DOHH2 (cell line): ENCODE results near the gene LRRC63.

ENCODE experiments used
- H3F3A ChIP-seq: fragments of 200-600 bp; sonication (generic), shearing (Covaris generic); 2 replicates; pipeline ENCODE4 v1.6.0; 2016; ENCODE audit warnings: antibody characterized with exemption, mild to moderate bottlenecking; ENCODE audit not compliant: control insufficient read depth, insufficient read depth
- H3K27ac ChIP-seq: fragments of 200-600 bp; sonication (generic); 2 replicates; pipeline ENCODE4 v1.5.1; 2014; ENCODE audit warnings: low read depth, mild to moderate bottlenecking, low read length, moderate library complexity
- H3K27me3 ChIP-seq: fragments of 200-600 bp; sonication (generic); 2 replicates; pipeline ENCODE4 v1.6.1; 2014; ENCODE audit warnings: mild to moderate bottlenecking, low read length, mixed read lengths; ENCODE audit not compliant: control insufficient read depth
- H3K36me3 ChIP-seq: fragments of 200-600 bp; sonication (generic); 2 replicates; pipeline ENCODE4 v1.6.1; 2014; ENCODE audit warnings: mild to moderate bottlenecking, low read length, moderate library complexity, mixed read lengths; ENCODE audit not compliant: control insufficient read depth
- H3K4me1 ChIP-seq: fragments of 200-600 bp; sonication (generic); 2 replicates; pipeline ENCODE4 v1.6.1; 2014; ENCODE audit warnings: mild to moderate bottlenecking, low read length, mixed read lengths; ENCODE audit not compliant: control insufficient read depth
- H3K4me2 ChIP-seq: fragments of 200-600 bp; sonication (generic); 2 replicates; pipeline ENCODE4 v1.6.0; 2014; ENCODE audit warnings: mild to moderate bottlenecking, low read length, moderate library complexity
- H3K4me3 ChIP-seq: fragments of 200-600 bp; sonication (generic); 2 replicates; pipeline ENCODE4 v1.5.1; 2014; ENCODE audit warnings: mild to moderate bottlenecking, low read length, mixed read lengths
- H3K79me2 ChIP-seq: fragments of 200-600 bp; sonication (generic); 2 replicates; pipeline ENCODE4 v1.6.1; 2014; ENCODE audit warnings: mild to moderate bottlenecking, low read length, mixed read lengths; ENCODE audit not compliant: control insufficient read depth
- H3K9me2 ChIP-seq: fragments of 200-600 bp; sonication (generic); replicated peaks from 2 replicates; pipeline ENCODE4 v1.6.1; 2014; ENCODE audit warnings: mild to moderate bottlenecking, low read length, mixed read lengths; ENCODE audit not compliant: control insufficient read depth
- H3K9me3 ChIP-seq: fragments of 200-600 bp; sonication (generic); 2 replicates; pipeline ENCODE4 v1.6.1; 2014; ENCODE audit warnings: antibody characterized with exemption, low read length, mixed read lengths; ENCODE audit not compliant: control insufficient read depth, insufficient read depth
- H4K20me1 ChIP-seq: fragments of 200-600 bp; sonication (generic); 2 replicates; pipeline ENCODE4 v1.6.0; 2014; ENCODE audit warnings: low read depth, mild to moderate bottlenecking, antibody characterized with exemption, low read length, moderate library complexity; ENCODE audit not compliant: control insufficient read depth, insufficient read depth
- EZH2phosphoT487 ChIP-seq: fragments of 200-600 bp; sonication (generic); IDR thresholded peaks from 2 replicates; pipeline ENCODE4 v1.6.1; 2017; ENCODE audit warnings: borderline replicate concordance, mild to moderate bottlenecking, antibody characterized with exemption, low read length, moderate library complexity, mixed read lengths
- TF ChIP-seq, protein P1 (sequence below): fragments of 200-600 bp; sonication (generic); IDR thresholded peaks from one replicate; pipeline ENCODE4 v1.5.1; 2014; ENCODE audit warnings: antibody characterized with exemption, mild to moderate bottlenecking, low read depth, low read length; ENCODE audit not compliant: poor library complexity, severe bottlenecking

Gene LRRC63

DNA sequence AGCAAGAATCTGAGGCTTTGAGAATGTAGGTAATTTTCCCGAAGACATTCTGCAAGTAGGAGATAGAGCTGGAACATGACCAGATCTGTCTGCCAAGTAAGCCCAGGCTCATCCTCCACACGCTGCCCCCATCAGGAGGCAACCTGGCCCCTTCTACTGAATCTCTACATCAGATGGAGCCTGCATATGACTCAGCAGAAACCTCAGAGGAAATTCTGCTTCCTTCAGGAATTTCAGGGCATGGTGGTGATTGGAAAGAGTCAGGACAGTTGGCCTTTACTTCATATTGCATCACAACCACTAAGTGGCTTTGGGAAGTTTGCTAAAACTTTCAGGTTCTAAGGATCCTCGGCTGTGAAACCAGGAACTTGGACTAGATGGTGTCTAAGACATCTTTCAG, 85.2 kb downstream of the LRRC63 start:
- Histone ChIP-seq H3K9me2 (no peaks in the 10 kb centered on the region), H3F3A (no peaks in the 10 kb centered on the region), H3K9me3 (no peaks in the 10 kb centered on the region), H3K4me1 (peaks cover 17% of the 10 kb centered on the region), H3K4me2 (no peak overlapping the region), H3K27ac (no peak overlapping the region), H4K20me1 (no peaks in the 10 kb centered on the region), H3K36me3 (no peaks in the 10 kb centered on the region), H3K27me3 (no peaks in the 10 kb centered on the region), H3K4me3 (no peak overlapping the region), H3K79me2 (no peaks in the 10 kb centered on the region)
- no peak for TF ChIP-seq EZH2phosphoT487
- TF ChIP-seq, protein P1, sequence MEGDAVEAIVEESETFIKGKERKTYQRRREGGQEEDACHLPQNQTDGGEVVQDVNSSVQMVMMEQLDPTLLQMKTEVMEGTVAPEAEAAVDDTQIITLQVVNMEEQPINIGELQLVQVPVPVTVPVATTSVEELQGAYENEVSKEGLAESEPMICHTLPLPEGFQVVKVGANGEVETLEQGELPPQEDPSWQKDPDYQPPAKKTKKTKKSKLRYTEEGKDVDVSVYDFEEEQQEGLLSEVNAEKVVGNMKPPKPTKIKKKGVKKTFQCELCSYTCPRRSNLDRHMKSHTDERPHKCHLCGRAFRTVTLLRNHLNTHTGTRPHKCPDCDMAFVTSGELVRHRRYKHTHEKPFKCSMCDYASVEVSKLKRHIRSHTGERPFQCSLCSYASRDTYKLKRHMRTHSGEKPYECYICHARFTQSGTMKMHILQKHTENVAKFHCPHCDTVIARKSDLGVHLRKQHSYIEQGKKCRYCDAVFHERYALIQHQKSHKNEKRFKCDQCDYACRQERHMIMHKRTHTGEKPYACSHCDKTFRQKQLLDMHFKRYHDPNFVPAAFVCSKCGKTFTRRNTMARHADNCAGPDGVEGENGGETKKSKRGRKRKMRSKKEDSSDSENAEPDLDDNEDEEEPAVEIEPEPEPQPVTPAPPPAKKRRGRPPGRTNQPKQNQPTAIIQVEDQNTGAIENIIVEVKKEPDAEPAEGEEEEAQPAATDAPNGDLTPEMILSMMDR = no peak

DNA sequence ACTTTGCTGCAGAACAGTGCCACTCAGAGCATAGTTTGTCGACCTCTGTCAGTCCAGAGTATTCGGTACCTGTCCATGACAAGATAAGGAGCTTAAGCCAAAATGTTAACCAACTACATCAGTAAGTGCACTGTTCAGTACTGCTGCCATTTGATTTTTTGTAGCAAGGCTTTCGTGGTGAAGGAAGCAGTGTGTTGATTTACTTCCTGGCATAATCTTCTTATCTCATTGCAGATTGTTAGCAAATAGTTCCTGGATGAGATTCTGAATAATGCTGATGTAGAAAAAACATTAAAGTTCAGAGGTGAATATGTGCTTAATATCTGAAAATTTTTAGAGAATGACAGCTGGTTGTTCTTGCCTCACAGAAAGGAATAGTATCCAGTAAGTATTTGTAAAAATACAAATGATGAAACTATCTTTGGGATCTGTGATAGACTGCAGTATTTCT, 85.7 kb downstream of the LRRC63 start:
- H3K79me2 ChIP-seq = no peaks in the 10 kb centered on the region
- H3K36me3 ChIP-seq = no peaks in the 10 kb centered on the region
- no peaks in the 10 kb centered on the region for H3F3A ChIP-seq
- H3K9me2 ChIP-seq = no peaks in the 10 kb centered on the region
- H4K20me1 ChIP-seq = no peaks in the 10 kb centered on the region
- no peak overlapping the region for H3K4me3 ChIP-seq
- H3K4me2 ChIP-seq = no peak overlapping the region
- H3K4me1 ChIP-seq = peaks cover 17% of the 10 kb centered on the region
- no peaks in the 10 kb centered on the region for H3K9me3 ChIP-seq
- H3K27ac ChIP-seq = no peak overlapping the region
- no peaks in the 10 kb centered on the region for H3K27me3 ChIP-seq
- no peak for TF ChIP-seq EZH2phosphoT487
- TF ChIP-seq, protein P1 = no peak

DNA sequence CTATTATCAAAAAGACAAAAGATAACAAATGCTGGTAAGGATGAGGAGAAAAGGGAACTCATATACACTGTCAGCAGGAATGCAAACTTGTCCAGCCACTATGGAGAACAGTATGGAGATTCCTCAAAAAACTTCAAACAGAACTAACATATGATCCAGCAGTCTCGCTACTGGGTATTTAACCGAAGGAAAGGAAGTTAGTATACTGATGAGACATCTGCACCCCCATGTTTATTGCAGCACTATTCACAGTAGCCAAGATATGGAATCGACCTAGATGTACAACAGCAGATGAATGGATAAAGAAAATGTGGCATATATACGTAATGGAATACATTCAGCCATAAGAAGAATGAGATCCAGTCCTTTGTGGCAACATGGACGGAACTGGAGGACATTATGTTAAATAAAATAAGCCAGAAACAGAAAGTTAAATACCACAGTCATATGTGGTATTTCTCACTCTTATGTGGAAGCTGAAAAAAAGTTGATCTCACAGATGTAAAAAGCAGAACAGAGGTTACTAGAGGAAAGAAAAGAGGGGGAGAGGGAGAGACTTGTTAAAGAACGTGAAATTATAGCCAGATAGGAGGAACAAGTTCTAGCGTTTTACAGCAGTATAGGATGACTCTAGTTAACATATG, 92.1 kb downstream of the LRRC63 start:
- TF ChIP-seq, protein P1 = no peak
- TF ChIP-seq EZH2phosphoT487 = no peak
- H3K4me2 ChIP-seq = no peak overlapping the region
- 0 out of 2 replicates have a peak, but pooled peaks cover 4% of the 10 kb centered on the region for H3K27me3 ChIP-seq
- no peaks in the 10 kb centered on the region for H3K36me3 ChIP-seq
- H3F3A ChIP-seq = no peaks in the 10 kb centered on the region
- no peaks in the 10 kb centered on the region for H3K9me3 ChIP-seq
- no peaks in the 10 kb centered on the region for H3K9me2 ChIP-seq
- H3K4me1 ChIP-seq = no peaks in the 10 kb centered on the region
- H3K27ac ChIP-seq = no peak overlapping the region
- H3K79me2 ChIP-seq = no peaks in the 10 kb centered on the region
- H4K20me1 ChIP-seq = no peaks in the 10 kb centered on the region
- no peak overlapping the region for H3K4me3 ChIP-seq
